BE2C (cell line): ENCODE results near the gene CNTN4.
A peak's percentile ranks its signal among the peaks of the same experiment; 100 is the strongest.

Experiments
- DNase-seq: peaks from one replicate; pipeline ENCODE4 v3.0.0-alpha.2; 2020
- H3K27me3 ChIP-seq: fragments of 250-450 bp; sonication (Bioruptor Pico); 2 replicates; pipeline ENCODE4 v1.5.1; 2020; ENCODE audit warnings: mild to moderate bottlenecking
- H3K36me3 ChIP-seq: fragments of 250-450 bp; sonication (Bioruptor Pico); 2 replicates; pipeline ENCODE4 v1.5.1; 2020; ENCODE audit warnings: mild to moderate bottlenecking
- H3K4me1 ChIP-seq: fragments of 250-450 bp; sonication (Bioruptor Pico); 2 replicates; pipeline ENCODE4 v1.5.1; 2020
- H3K4me3 ChIP-seq: 2 replicates; pipeline ENCODE4 v1.5.1; 2011; ENCODE audit warnings: low read depth, low read length
- H3K9me3 ChIP-seq: fragments of 250-450 bp; sonication (Bioruptor Pico); 2 replicates; pipeline ENCODE4 v1.5.1; 2020
- TF ChIP-seq, protein P1 (sequence below): IDR thresholded peaks from 2 replicates; pipeline ENCODE4 v1.5.1; 2012; ENCODE audit warnings: mild to moderate bottlenecking, low read depth, low read length

CNTN4 gene

DNA sequence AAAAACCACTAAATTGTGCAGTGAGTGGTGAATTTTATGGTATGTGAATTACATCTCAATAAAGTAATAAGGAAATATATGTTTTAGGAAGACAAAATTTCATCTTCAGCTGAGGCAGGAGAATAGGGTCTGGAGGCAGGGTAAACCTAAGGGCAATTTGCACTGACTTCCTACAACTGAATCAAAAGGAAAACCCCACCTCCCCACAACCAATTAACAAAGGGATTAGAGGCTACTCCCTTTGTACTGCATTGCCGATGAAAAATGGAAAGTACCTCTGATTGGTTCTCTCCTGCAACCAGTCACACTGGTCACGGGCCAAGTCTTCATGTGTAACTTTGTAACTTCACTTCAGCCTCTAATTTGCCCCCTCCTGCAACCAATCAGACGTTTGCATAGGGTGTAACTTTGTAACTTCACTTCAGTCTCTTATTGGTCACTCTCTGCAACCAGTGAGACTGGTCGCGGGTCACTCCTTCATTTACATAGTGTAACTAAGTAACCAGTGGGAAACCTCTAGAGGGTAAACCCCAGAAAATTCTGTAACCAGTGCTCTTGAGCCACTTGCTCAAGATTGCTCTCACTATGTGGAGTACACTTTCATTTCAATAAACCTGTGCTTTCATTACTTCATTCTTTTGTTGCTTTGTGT, 244.5 kb downstream of the CNTN4 start:
- H3K4me3 ChIP-seq = no peak overlapping the region
- H3K4me1 ChIP-seq = no peaks in the 10 kb centered on the region
- H3K9me3 ChIP-seq = no peaks in the 10 kb centered on the region
- H3K36me3 ChIP-seq = no peaks in the 10 kb centered on the region
- DNase-seq = no peak
- TF ChIP-seq, protein P1, sequence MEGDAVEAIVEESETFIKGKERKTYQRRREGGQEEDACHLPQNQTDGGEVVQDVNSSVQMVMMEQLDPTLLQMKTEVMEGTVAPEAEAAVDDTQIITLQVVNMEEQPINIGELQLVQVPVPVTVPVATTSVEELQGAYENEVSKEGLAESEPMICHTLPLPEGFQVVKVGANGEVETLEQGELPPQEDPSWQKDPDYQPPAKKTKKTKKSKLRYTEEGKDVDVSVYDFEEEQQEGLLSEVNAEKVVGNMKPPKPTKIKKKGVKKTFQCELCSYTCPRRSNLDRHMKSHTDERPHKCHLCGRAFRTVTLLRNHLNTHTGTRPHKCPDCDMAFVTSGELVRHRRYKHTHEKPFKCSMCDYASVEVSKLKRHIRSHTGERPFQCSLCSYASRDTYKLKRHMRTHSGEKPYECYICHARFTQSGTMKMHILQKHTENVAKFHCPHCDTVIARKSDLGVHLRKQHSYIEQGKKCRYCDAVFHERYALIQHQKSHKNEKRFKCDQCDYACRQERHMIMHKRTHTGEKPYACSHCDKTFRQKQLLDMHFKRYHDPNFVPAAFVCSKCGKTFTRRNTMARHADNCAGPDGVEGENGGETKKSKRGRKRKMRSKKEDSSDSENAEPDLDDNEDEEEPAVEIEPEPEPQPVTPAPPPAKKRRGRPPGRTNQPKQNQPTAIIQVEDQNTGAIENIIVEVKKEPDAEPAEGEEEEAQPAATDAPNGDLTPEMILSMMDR = no peak
- H3K27me3 ChIP-seq = no peaks in the 10 kb centered on the region

- no peaks in the 10 kb centered on the region for H3K27me3 ChIP-seq
- H3K9me3 ChIP-seq = no peaks in the 10 kb centered on the region
- TF ChIP-seq, protein P1 = no peak
- DNase-seq = no peak
- H3K4me3 ChIP-seq = no peak overlapping the region
- H3K36me3 ChIP-seq = no peaks in the 10 kb centered on the region
- no peaks in the 10 kb centered on the region for H3K4me1 ChIP-seq
Measured at GRCh38 chr3:2352134-2352762, 253.6 kb downstream of the CNTN4 start.

DNA sequence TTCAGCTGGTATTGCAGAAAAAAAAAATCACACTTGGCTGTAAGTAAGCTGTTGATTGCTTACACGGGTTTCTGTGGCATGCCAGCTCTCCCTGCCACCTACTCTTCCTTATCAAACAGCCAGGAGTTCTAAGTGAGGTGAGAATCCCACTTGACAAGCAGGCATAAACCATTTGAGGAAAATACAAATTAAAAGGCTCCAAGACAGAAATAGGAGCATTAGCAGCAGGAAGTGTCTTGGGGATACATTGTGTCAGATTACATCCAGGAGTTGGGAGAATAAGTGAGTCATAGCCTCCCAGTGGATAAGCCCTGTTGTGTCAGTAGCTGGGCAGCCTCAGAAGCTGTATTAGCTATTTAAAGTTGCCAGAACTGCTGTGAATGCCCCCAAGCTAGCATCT, 256.0 kb downstream of the CNTN4 start:
- DNase-seq = peak; percentile 25
- TF ChIP-seq, protein P1 = no peak
- Histone ChIP-seq H3K9me3 (no peaks in the 10 kb centered on the region), H3K36me3 (no peaks in the 10 kb centered on the region), H3K4me1 (no peaks in the 10 kb centered on the region), H3K4me3 (no peak overlapping the region), H3K27me3 (no peaks in the 10 kb centered on the region)

DNA sequence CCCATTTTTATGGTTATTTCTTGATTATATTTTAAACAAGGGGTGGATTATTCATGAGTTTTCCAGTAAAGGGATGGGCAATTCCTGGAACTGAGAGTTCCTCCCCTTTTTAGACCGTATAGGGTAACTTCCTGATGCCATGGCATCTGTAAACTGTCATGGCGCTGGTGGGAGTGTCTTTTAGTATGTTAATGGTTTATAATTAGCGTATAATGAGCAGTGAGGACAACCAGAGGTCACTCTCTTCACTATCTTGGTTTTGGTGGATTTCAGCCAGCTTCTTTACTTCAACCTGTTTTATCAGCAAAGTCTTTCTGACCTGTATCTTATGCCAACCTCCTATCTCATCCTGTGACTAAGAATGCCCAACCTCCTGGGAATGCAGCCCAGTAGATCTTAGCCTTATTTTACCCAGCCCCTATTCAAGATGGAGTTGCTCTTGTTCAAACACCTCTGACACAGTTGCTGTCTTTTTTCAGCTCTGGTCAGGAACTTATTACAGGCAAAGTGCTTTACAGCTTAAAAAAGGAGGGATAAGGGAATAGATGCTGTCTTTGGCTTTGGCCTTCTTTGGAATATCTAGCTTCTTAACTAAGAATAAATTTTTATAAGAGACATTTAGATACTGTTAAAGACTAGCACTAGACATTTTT, 257.8 kb downstream of the CNTN4 start:
- no peak for DNase-seq
- H3K9me3 ChIP-seq = no peaks in the 10 kb centered on the region
- no peaks in the 10 kb centered on the region for H3K4me1 ChIP-seq
- H3K4me3 ChIP-seq = no peak overlapping the region
- H3K27me3 ChIP-seq = no peaks in the 10 kb centered on the region
- TF ChIP-seq, protein P1 = no peak
- no peaks in the 10 kb centered on the region for H3K36me3 ChIP-seq

- no peaks in the 10 kb centered on the region for H3K27me3 ChIP-seq
- TF ChIP-seq, protein P1 = no peak
- no peaks in the 10 kb centered on the region for H3K4me1 ChIP-seq
- no peak overlapping the region for H3K4me3 ChIP-seq
- DNase-seq = no peak
- H3K36me3 ChIP-seq = no peaks in the 10 kb centered on the region
- no peaks in the 10 kb centered on the region for H3K9me3 ChIP-seq
Measured at GRCh38 chr3:2360815-2361214, 262.1 kb downstream of the CNTN4 start.

DNA sequence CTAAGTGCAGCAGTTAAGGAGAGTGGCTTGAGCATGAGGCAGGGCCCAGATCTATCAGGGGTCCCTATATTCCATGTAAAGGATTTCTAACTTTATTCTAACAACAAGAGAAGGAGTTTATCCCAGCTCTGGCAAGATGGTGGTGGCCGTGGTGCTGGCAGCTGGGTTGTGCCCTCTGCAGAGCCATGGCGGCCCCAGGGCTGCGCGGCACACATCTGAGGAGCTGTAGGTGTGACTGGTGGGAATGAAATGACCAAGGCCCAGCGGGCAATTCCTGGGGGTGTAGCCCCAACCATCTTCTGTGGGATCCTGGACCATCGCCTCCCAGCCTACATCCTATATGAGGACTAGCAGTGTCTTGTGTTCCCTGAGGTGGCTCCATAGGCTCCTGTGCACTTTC, 263.5 kb downstream of the CNTN4 start:
- no peaks in the 10 kb centered on the region for H3K4me1 ChIP-seq

More for the DNA sequence above, 263.5 kb downstream of the CNTN4 start:
- Histone ChIP-seq H3K9me3 (no peaks in the 10 kb centered on the region), H3K4me3 (no peak overlapping the region), H3K36me3 (no peaks in the 10 kb centered on the region), H3K27me3 (no peaks in the 10 kb centered on the region)
- TF ChIP-seq, protein P1 = no peak
- no peak for DNase-seq
